ENCODE measurements around the gene ARID4B. TPM values are rescaled to one million over a fixed set of nuclear protein-coding genes. Genes with fewer than 3 reads are reported as not detected.

The ARID4B gene
- total RNA-seq, 2 experiments from 2014 or later, result 28.7 to 44.9 TPM

DNA sequence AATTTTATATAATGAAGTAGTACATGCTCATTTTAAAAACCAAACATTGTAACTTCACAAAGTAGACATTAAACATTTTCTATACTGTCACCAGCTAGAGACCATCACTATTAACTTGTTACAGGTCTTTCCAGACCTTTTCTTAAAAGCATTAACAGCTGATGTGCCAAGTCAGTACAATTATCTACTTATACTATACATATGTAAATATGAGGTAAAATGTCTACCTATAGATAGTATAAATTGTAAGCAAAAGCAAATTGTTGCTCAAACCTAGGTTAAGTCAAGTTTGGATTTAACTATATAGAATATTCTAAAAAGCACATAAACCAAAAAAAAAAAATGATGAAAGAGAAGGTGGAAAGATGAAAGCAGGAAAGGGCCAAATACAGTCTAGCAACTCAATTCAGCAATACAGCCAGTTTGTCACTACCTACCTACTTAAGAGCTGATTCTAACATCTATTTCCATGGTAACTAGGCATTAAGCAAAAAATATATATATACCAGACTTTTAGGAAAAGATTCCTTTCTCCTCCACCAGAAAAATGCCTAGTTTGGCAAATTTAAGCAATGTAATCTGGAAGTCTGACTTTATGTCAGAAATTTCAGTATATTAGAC, 34.5 kb downstream of the ARID4B start:
- peaks cover 6% of the 10 kb centered on the region; the same call in 1 of the 2 replicates for H3K36me3 ChIP-seq (ENCODE audit: insufficient read depth, low read length)
- H3K79me2 ChIP-seq (ENCODE audit: insufficient read depth, low read depth, low read length), result peaks cover 96% of the 10 kb centered on the region
- no TSS peak for BruUV-seq (replicated peaks)
- H3K27ac ChIP-seq (ENCODE audit: low read depth, low read length, poor library complexity, severe bottlenecking), result no peak overlapping the region
- H4K20me1 ChIP-seq (ENCODE audit: insufficient read depth, low read length), result peaks cover 7% of the 10 kb centered on the region; the same call in 1 of the 2 replicates
- peaks cover 10% of the 10 kb centered on the region; the same call in 1 of the 2 replicates for H3K9me3 ChIP-seq (ENCODE audit: low read length)
- H2AFZ ChIP-seq (ENCODE audit: low read length), result no peak overlapping the region
- no peak overlapping the region for H3K4me3 ChIP-seq (ENCODE audit: low read depth, low read length, poor library complexity, severe bottlenecking)
- no peaks in the 10 kb centered on the region for H3K9me2 ChIP-seq (ENCODE audit: insufficient read depth, low read length)
- intact Hi-C loops (cut with micrococcal nuclease; ENCODE audit: unreplicated experiment), result no loop called here
- no peak for TF ChIP-seq EZH2phosphoT487 (IDR thresholded peaks at IDR 0.05; ENCODE audit: borderline replicate concordance, low read depth, low read length)
- TF ChIP-seq, protein P1, sequence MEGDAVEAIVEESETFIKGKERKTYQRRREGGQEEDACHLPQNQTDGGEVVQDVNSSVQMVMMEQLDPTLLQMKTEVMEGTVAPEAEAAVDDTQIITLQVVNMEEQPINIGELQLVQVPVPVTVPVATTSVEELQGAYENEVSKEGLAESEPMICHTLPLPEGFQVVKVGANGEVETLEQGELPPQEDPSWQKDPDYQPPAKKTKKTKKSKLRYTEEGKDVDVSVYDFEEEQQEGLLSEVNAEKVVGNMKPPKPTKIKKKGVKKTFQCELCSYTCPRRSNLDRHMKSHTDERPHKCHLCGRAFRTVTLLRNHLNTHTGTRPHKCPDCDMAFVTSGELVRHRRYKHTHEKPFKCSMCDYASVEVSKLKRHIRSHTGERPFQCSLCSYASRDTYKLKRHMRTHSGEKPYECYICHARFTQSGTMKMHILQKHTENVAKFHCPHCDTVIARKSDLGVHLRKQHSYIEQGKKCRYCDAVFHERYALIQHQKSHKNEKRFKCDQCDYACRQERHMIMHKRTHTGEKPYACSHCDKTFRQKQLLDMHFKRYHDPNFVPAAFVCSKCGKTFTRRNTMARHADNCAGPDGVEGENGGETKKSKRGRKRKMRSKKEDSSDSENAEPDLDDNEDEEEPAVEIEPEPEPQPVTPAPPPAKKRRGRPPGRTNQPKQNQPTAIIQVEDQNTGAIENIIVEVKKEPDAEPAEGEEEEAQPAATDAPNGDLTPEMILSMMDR (conservative IDR thresholded peaks at IDR 0.05; ENCODE audit: low read length), result no peak
- CTCF ChIA-PET (ENCODE audit: unreplicated experiment), result no interaction called here
- no peak for DNase-seq (ENCODE audit: low spot score)
- POLR2A ChIA-PET, result interaction anchor here (0.8 to 1.9 kb wide), 4 partner anchors 14 to 31 kb away, joined by 3 to 9 read pairs (median 5); no protein-coding TSS in a partner anchor
- H3K4me1 ChIP-seq (ENCODE audit: insufficient read depth, low read length, poor library complexity, severe bottlenecking), result peaks cover 6% of the 10 kb centered on the region
- no peak overlapping the region for H3K4me2 ChIP-seq (ENCODE audit: low read length)

DNA sequence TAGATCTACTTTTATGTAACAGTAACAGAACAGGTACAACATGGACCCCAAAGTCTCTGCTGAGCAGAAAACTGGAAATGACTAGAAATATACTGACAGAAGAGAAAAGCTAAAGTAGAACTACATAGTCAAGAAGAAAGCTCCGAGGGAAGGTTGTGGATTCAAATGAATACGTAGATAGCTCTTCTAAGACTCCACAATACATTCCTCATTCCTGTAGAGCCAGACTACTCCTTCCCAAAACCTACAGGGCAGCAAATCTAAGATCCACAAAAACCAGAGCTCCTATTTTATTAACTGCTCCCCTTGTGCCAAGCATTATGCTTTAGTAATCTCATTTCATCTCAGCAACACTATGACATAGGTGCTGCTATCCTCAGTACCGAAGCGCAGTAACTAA, 35.2 kb downstream of the ARID4B start:
- H3K79me2 ChIP-seq (ENCODE audit: insufficient read depth, low read depth, low read length), result peaks cover 96% of the 10 kb centered on the region
- no peak for DNase-seq (ENCODE audit: low spot score)
- intact Hi-C loops (cut with micrococcal nuclease; ENCODE audit: unreplicated experiment), result no loop called here
- no peak for TF ChIP-seq EZH2phosphoT487 (IDR thresholded peaks at IDR 0.05; ENCODE audit: borderline replicate concordance, low read depth, low read length)
- TF ChIP-seq, protein P1 (conservative IDR thresholded peaks at IDR 0.05; ENCODE audit: low read length), result no peak
- no peak overlapping the region for H3K4me3 ChIP-seq (ENCODE audit: low read depth, low read length, poor library complexity, severe bottlenecking)
- peaks cover 5% of the 10 kb centered on the region; the same call in 1 of the 2 replicates for H3K36me3 ChIP-seq (ENCODE audit: insufficient read depth, low read length)
- POLR2A ChIA-PET, result interaction anchor here (0.7 to 1.9 kb wide), 5 partner anchors 13 to 34 kb away, joined by 3 to 9 read pairs (median 4); no protein-coding TSS in a partner anchor
- CTCF ChIA-PET (ENCODE audit: unreplicated experiment), result no interaction called here
- H4K20me1 ChIP-seq (ENCODE audit: insufficient read depth, low read length), result peaks cover 10% of the 10 kb centered on the region; the same call in 1 of the 2 replicates
- no peak overlapping the region for H3K4me2 ChIP-seq (ENCODE audit: low read length)
- peaks cover 6% of the 10 kb centered on the region for H3K4me1 ChIP-seq (ENCODE audit: insufficient read depth, low read length, poor library complexity, severe bottlenecking)
- H3K27ac ChIP-seq (ENCODE audit: low read depth, low read length, poor library complexity, severe bottlenecking), result no peak overlapping the region
- BruUV-seq (replicated peaks), result no TSS peak
- peaks cover 10% of the 10 kb centered on the region; the same call in 1 of the 2 replicates for H3K9me3 ChIP-seq (ENCODE audit: low read length)
- no peaks in the 10 kb centered on the region for H3K9me2 ChIP-seq (ENCODE audit: insufficient read depth, low read length)
- no peak overlapping the region for H2AFZ ChIP-seq (ENCODE audit: low read length)

DNA sequence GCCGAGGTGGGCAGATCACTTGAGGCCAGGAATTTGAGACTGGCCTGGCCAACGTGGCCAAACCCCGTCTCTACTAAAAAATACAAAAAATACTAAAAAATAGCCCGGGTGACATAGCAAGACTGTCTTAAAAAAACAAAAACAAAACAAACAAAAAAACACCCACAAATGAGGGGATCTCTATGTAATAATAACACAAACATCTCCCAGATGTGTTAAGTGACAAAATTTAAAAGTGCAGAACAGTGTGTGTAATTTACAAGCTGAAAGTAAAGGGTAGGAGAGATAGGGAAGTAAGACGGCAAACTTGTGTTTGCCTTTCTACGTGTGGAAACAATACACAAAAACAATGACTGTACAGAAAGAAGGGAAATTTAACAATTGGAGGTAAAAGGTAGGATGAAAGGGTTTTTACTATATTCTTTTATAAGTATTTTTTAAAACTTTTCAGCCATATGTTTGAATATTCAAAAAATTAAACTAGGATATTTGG, 36.3 kb downstream of the ARID4B start:
- intact Hi-C loops (cut with micrococcal nuclease; ENCODE audit: unreplicated experiment), result no loop called here
- TF ChIP-seq EZH2phosphoT487 (IDR thresholded peaks at IDR 0.05; ENCODE audit: borderline replicate concordance, low read depth, low read length), result no peak
- TF ChIP-seq, protein P1 (conservative IDR thresholded peaks at IDR 0.05; ENCODE audit: low read length), result no peak
- Histone ChIP-seq H3K4me2 (ENCODE audit: low read length) (no peak overlapping the region), H3K79me2 (ENCODE audit: insufficient read depth, low read depth, low read length) (peaks cover 96% of the 10 kb centered on the region), H3K27ac (ENCODE audit: low read depth, low read length, poor library complexity, severe bottlenecking) (no peak overlapping the region), H3K4me3 (ENCODE audit: low read depth, low read length, poor library complexity, severe bottlenecking) (no peak overlapping the region), H3K9me3 (ENCODE audit: low read length) (no peaks in the 10 kb centered on the region; the same call in 1 of the 2 replicates), H3K9me2 (ENCODE audit: insufficient read depth, low read length) (no peaks in the 10 kb centered on the region), H3K4me1 (ENCODE audit: insufficient read depth, low read length, poor library complexity, severe bottlenecking) (peaks cover 6% of the 10 kb centered on the region), H2AFZ (ENCODE audit: low read length) (no peak overlapping the region), H4K20me1 (ENCODE audit: insufficient read depth, low read length) (peaks cover 17% of the 10 kb centered on the region; the same call in 1 of the 2 replicates), H3K36me3 (ENCODE audit: insufficient read depth, low read length) (no peaks in the 10 kb centered on the region)
- ChIA-PET POLR2A (interaction anchor here (1.1 kb wide), 1 partner anchor 38 kb away, joined by 3 read pairs; no protein-coding TSS in a partner anchor), CTCF (ENCODE audit: unreplicated experiment) (no interaction called here)
- BruUV-seq (replicated peaks), result no TSS peak
- DNase-seq (ENCODE audit: low spot score), result no peak
